ENCODE results near the gene CHRNA9. TPM values are rescaled to one million over a fixed set of nuclear protein-coding genes. Genes with fewer than 3 reads are reported as not detected.

Gene CHRNA9
- total and polyA plus RNA-seq, 4 experiments from 2014 or later: not detected

DNA sequence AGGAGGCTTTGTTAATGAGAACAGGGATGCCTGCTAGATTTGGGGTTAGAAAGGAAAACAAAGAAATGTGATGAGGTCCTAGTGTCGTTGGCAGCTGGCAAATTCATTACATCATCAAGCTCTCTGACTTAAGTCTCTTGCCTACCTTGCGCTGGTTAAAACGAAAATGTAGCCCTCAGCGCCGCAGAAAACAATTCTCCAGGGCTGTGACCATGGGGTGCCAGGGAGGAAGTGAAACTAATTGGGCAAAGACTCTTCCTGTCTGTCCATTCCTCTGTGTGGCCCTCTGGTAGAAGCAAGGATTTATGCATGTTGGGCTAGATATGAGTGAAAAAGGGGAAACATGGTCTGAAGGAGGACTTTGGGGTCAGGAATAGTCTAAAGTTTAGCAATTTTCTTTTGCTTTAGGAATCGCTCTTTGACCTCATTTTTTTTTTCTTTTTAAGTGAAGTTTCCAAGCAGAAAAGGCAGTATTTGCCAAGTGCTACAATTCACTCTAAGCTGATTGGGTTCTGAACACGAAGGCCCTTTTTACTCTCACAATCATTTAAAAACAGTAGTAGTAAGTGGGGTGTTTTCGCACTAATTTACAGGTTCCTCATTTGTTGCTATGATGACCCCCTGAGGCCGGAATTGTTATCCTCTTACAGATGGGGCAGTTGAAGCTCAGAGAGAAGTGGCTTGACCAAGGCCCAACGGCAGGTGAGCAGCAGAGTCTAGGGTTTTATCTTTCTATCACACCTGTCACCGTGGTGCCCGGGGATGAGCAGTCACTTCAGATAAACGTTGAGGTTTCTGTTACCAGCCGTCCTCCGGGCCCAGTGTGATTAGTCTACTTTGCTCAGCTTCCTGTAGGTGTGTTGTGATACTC lies 27.3 kb upstream of the CHRNA9 start:
- peaks cover 0 to 3% of the 10 kb centered on the region in 2 donors for H3K9me3 ChIP-seq (ENCODE audit: control insufficient read depth in 1 of 2, low read length in 2 of 2)
- H3K27ac ChIP-seq (ENCODE audit: low read depth, low read length): peak overlapping the region; percentile 74
- peak; percentile 67 to 86 (median 70) for DNase-seq
- Mint-ChIP-seq H3K4me1 (peaks cover 59 to 91% (median 70%) of the 10 kb centered on the region in 4 donors), H3K36me3 (peaks cover 2 to 8% of the 10 kb centered on the region in 2 donors), H3K27me3 (no peaks in the 10 kb centered on the region), H3K4me3 (peak overlapping the region; percentile 70 to 87 (median 76)), H3K27ac (peak overlapping the region; percentile 93 to 99 (median 98)), H3K9me3 (peaks cover 0 to 8% (median 2%) of the 10 kb centered on the region in 8 donors)
- ChIA-PET CTCF (ENCODE audit: partially characterized antibody) (interaction anchor here (0.9 to 11.0 kb wide), 20 partner anchors 11 to 250 kb away, joined by 3 to 271 read pairs (median 6); partner anchors contain the start of genes N4BP2 and RHOH), POLR2A (ENCODE audit: partially characterized antibody) (interaction anchor here (0.9 to 7.6 kb wide), 25 partner anchors 9 to 251 kb away, joined by 3 to 179 read pairs (median 10); partner anchors contain the start of genes N4BP2 and RHOH)
- H3K36me3 ChIP-seq (ENCODE audit: insufficient read depth, low read length): no peaks in the 10 kb centered on the region
- no peaks in the 10 kb centered on the region for H3K27me3 ChIP-seq (ENCODE audit: insufficient read depth, low read length)
- peaks cover 89% of the 10 kb centered on the region for H3K4me1 ChIP-seq (ENCODE audit: insufficient read depth, low read length)
- intact Hi-C loops (cut with micrococcal nuclease): loop anchor here (2.0 to 5.0 kb wide), 6 partner anchors 41 to 611 kb away; partner anchors contain the start of genes N4BP2, PDS5A and UBE2K
- H3K4me3 ChIP-seq (ENCODE audit: low read length in 2 of 2): peak overlapping the region in 1 of 2 donors; percentile 43

- H3K27ac Mint-ChIP-seq: peak overlapping the region; percentile 93 to 99 (median 98)
- Histone ChIP-seq H3K36me3 (ENCODE audit: insufficient read depth, low read length) (no peaks in the 10 kb centered on the region), H3K4me3 (ENCODE audit: low read length in 2 of 2) (peak overlapping the region in 1 of 2 donors; percentile 43), H3K4me1 (ENCODE audit: insufficient read depth, low read length) (peaks cover 83% of the 10 kb centered on the region), H3K27ac (ENCODE audit: low read depth, low read length) (peak overlapping the region; percentile 74), H3K27me3 (ENCODE audit: insufficient read depth, low read length) (no peaks in the 10 kb centered on the region), H3K9me3 (ENCODE audit: control insufficient read depth in 1 of 2, low read length in 2 of 2) (peaks cover 0 to 3% of the 10 kb centered on the region in 2 donors)
- peaks cover 0 to 8% of the 10 kb centered on the region in 2 donors for H3K36me3 Mint-ChIP-seq
- peaks cover 0 to 8% (median 2%) of the 10 kb centered on the region in 8 donors for H3K9me3 Mint-ChIP-seq
- intact Hi-C loops (cut with micrococcal nuclease): loop anchor here (1.0 to 5.0 kb wide), 13 partner anchors 7 to 611 kb away; partner anchors contain the start of genes N4BP2, PDS5A and UBE2K
- ChIA-PET CTCF (ENCODE audit: partially characterized antibody) (interaction anchor here (1.0 to 11.0 kb wide), 17 partner anchors 11 to 251 kb away, joined by 3 to 271 read pairs (median 13); partner anchors contain the start of genes N4BP2 and RHOH), POLR2A (ENCODE audit: partially characterized antibody) (interaction anchor here (0.9 to 7.6 kb wide), 24 partner anchors 8 to 252 kb away, joined by 3 to 179 read pairs (median 11); partner anchors contain the start of genes N4BP2 and RHOH)
- H3K27me3 Mint-ChIP-seq: no peaks in the 10 kb centered on the region
- peaks cover 58 to 86% (median 68%) of the 10 kb centered on the region in 4 donors for H3K4me1 Mint-ChIP-seq
- no peak for DNase-seq
- H3K4me3 Mint-ChIP-seq: peak overlapping the region; percentile 70 to 89 (median 76)
Measured at GRCh38 chr4:40308528-40309122, 26.5 kb upstream of the CHRNA9 start.

GRCh38 chr4:40309250-40309774 lies 25.8 kb upstream of the CHRNA9 start:
- Mint-ChIP-seq H3K27me3 (no peaks in the 10 kb centered on the region), H3K36me3 (peaks cover 0 to 8% of the 10 kb centered on the region in 2 donors), H3K4me1 (peaks cover 57 to 82% (median 67%) of the 10 kb centered on the region in 4 donors), H3K27ac (peak overlapping the region; percentile 93 to 99 (median 98)), H3K4me3 (peak overlapping the region; percentile 74 to 92 (median 85)), H3K9me3 (peaks cover 0 to 8% (median 2%) of the 10 kb centered on the region in 8 donors)
- H3K36me3 ChIP-seq (ENCODE audit: insufficient read depth, low read length): no peaks in the 10 kb centered on the region
- POLR2A ChIA-PET (ENCODE audit: partially characterized antibody): interaction anchor here (0.6 to 7.6 kb wide), 28 partner anchors 8 to 253 kb away, joined by 3 to 179 read pairs (median 4); partner anchors contain the start of genes N4BP2 and RHOH
- peaks cover 0 to 3% of the 10 kb centered on the region in 2 donors for H3K9me3 ChIP-seq (ENCODE audit: control insufficient read depth in 1 of 2, low read length in 2 of 2)
- CTCF ChIA-PET (ENCODE audit: partially characterized antibody): interaction anchor here (0.6 to 11.0 kb wide), 41 partner anchors 9 to 253 kb away, joined by 3 to 271 read pairs (median 4); partner anchors contain the start of genes N4BP2 and RHOH
- intact Hi-C loops (cut with micrococcal nuclease): loop anchor here (1.0 to 5.0 kb wide), 13 partner anchors 8 to 612 kb away; partner anchors contain the start of genes N4BP2, PDS5A and UBE2K
- peak; percentile 84 to 93 (median 86) for DNase-seq
- H3K4me3 ChIP-seq (ENCODE audit: low read length in 2 of 2): peak overlapping the region in 1 of 2 donors; percentile 43
- peak overlapping the region; percentile 74 for H3K27ac ChIP-seq (ENCODE audit: low read depth, low read length)
- peaks cover 79% of the 10 kb centered on the region for H3K4me1 ChIP-seq (ENCODE audit: insufficient read depth, low read length)
- no peaks in the 10 kb centered on the region for H3K27me3 ChIP-seq (ENCODE audit: insufficient read depth, low read length)

DNA sequence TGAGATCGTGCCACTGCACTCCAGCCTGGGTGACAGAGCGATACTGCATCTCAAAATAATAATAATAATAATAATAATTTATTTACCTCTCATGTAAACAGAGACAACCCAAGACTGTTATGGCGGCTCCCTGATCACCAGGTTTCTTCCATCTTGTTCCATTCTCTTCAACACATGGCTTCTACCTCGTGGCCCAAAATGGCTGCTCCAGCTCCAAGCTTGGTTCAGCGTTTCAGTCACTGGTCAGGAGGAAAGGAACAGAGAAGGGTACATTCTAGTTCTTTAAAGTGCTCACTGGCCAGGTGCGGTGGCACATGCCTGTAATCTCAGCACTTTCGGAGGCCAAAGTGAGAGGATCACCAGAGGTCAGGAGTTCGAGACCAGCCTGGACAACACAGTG lies 24.9 kb upstream of the CHRNA9 start:
- POLR2A ChIA-PET (ENCODE audit: partially characterized antibody): interaction anchor here (1.0 to 7.6 kb wide), 12 partner anchors 9 to 253 kb away, joined by 3 to 179 read pairs (median 44); partner anchors contain the start of genes N4BP2 and RHOH
- Histone ChIP-seq H3K9me3 (ENCODE audit: control insufficient read depth in 1 of 2, low read length in 2 of 2) (no peaks in the 10 kb centered on the region), H3K4me3 (ENCODE audit: low read length in 2 of 2) (no peak overlapping the region), H3K4me1 (ENCODE audit: insufficient read depth, low read length) (peaks cover 69% of the 10 kb centered on the region), H3K27me3 (ENCODE audit: insufficient read depth, low read length) (no peaks in the 10 kb centered on the region), H3K27ac (ENCODE audit: low read depth, low read length) (peak overlapping the region; percentile 74), H3K36me3 (ENCODE audit: insufficient read depth, low read length) (no peaks in the 10 kb centered on the region)
- Mint-ChIP-seq H3K27me3 (no peaks in the 10 kb centered on the region), H3K4me3 (no peak overlapping the region), H3K4me1 (peaks cover 48 to 73% (median 59%) of the 10 kb centered on the region in 4 donors), H3K36me3 (peaks cover 0 to 2% of the 10 kb centered on the region in 2 donors), H3K9me3 (peaks cover 0 to 2% (median 0%) of the 10 kb centered on the region in 8 donors), H3K27ac (peak overlapping the region in 4 of 7 donors; percentile 98 to 99 (median 98))
- no peak for DNase-seq
- CTCF ChIA-PET (ENCODE audit: partially characterized antibody): interaction anchor here (0.6 to 11.0 kb wide), 21 partner anchors 9 to 254 kb away, joined by 3 to 271 read pairs (median 10); partner anchors contain the start of genes N4BP2 and RHOH
- intact Hi-C loops (cut with micrococcal nuclease): no loop called here

DNA sequence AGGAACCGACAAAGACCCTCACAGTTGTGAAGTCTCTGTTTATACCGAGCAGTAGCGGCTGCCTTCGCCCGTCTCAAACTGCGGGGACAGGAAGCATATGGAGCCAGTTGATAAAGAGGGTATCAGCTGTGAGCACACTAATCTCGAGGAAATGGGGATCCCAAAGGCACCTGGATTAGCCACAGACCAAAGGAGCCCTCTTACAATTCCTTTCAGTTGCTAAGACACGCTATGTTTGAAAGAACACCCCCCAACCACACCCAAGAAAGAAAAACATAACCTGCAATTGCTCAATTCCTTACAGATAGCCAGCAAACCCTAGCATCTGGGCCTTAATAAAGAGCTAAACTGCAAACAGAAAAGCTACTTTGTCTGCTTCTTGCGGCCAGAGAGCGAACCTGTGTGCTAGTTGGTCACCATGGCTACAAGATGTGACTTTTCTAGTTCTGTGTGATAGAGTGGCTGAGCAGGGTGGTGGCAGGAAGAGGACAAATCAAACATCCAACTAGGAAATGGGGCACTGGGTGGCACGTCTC lies 23.3 kb upstream of the CHRNA9 start:
- Mint-ChIP-seq H3K27me3 (no peaks in the 10 kb centered on the region), H3K4me3 (peak overlapping the region in 4 of 8 donors; percentile 20 to 35 (median 31)), H3K36me3 (peaks cover 0 to under 1% of the 10 kb centered on the region in 2 donors), H3K4me1 (peaks cover 41 to 67% (median 55%) of the 10 kb centered on the region in 4 donors), H3K9me3 (no peaks in the 10 kb centered on the region), H3K27ac (peak overlapping the region; percentile 36 to 90 (median 76))
- Histone ChIP-seq H3K9me3 (ENCODE audit: control insufficient read depth in 1 of 2, low read length in 2 of 2) (no peaks in the 10 kb centered on the region), H3K4me1 (ENCODE audit: insufficient read depth, low read length) (peaks cover 69% of the 10 kb centered on the region), H3K27me3 (ENCODE audit: insufficient read depth, low read length) (no peaks in the 10 kb centered on the region), H3K27ac (ENCODE audit: low read depth, low read length) (peak overlapping the region; percentile 37), H3K36me3 (ENCODE audit: insufficient read depth, low read length) (no peaks in the 10 kb centered on the region), H3K4me3 (ENCODE audit: low read length in 2 of 2) (no peak overlapping the region)
- POLR2A ChIA-PET (ENCODE audit: partially characterized antibody): interaction anchor here (0.7 to 7.6 kb wide), 10 partner anchors 13 to 255 kb away, joined by 3 to 179 read pairs (median 26); partner anchors contain the start of genes N4BP2 and RHOH
- intact Hi-C loops (cut with micrococcal nuclease): no loop called here
- CTCF ChIA-PET (ENCODE audit: partially characterized antibody): interaction anchor here (0.7 to 11.0 kb wide), 13 partner anchors 7 to 256 kb away, joined by 3 to 271 read pairs (median 8); partner anchors contain the start of gene RHOH
- peak in 1 of 5 donors; percentile 27 for DNase-seq

- Mint-ChIP-seq H3K36me3 (peaks cover 0 to 3% of the 10 kb centered on the region in 2 donors), H3K9me3 (no peaks in the 10 kb centered on the region), H3K27ac (no peak overlapping the region), H3K4me1 (peaks cover 20 to 48% (median 31%) of the 10 kb centered on the region in 4 donors), H3K27me3 (no peaks in the 10 kb centered on the region), H3K4me3 (no peak overlapping the region)
- no peak for DNase-seq
- Histone ChIP-seq H3K4me3 (ENCODE audit: low read length in 2 of 2) (no peak overlapping the region), H3K27me3 (ENCODE audit: insufficient read depth, low read length) (no peaks in the 10 kb centered on the region), H3K9me3 (ENCODE audit: control insufficient read depth in 1 of 2, low read length in 2 of 2) (no peaks in the 10 kb centered on the region), H3K4me1 (ENCODE audit: insufficient read depth, low read length) (peaks cover 44% of the 10 kb centered on the region), H3K27ac (ENCODE audit: low read depth, low read length) (no peak overlapping the region), H3K36me3 (ENCODE audit: insufficient read depth, low read length) (no peaks in the 10 kb centered on the region)
- ChIA-PET CTCF (ENCODE audit: partially characterized antibody) (interaction anchor here (1.3 kb wide), 1 partner anchor 11 kb away, joined by 3 read pairs; no protein-coding TSS in a partner anchor), POLR2A (ENCODE audit: partially characterized antibody) (no interaction called here)
- intact Hi-C loops (cut with micrococcal nuclease): no loop called here
Measured at GRCh38 chr4:40314951-40315350, 20.2 kb upstream of the CHRNA9 start.
